K562 (cell line): Measurements from ENCODE around the gene DNAJB11. TPM values are rescaled to one million over a fixed set of nuclear protein-coding genes. Genes with fewer than 3 reads are reported as not detected.
A peak's percentile ranks its signal among the peaks of the same experiment; 100 is the strongest.

Experiments
- ATAC-seq: fragments of 200-7000 bp; cut with Tn5 transposase; 3 replicates; pipeline ENCODE4 v1.9.1; 2020; ENCODE audit warnings: moderate library complexity
- BruUV-seq: library from RNA; stranded (reverse); fragments of 400-500 nt; replicated peaks from 2 replicates; lab custom pipeline; 2021; lab: Mats Ljungman, UMichigan
- CTCF ChIA-PET: fragments of 300-600 bp; formaldehyde crosslinking; extraction: SDS; loops from one replicate; lab custom pipeline; 2021; ENCODE audit warnings: low intra/inter-chr PET ratio; lab: Yijun Ruan, JAX
- POLR2A ChIA-PET: fragments of 300-600, 350-650 bp; sonication (Branson Sonifier 250); formaldehyde crosslinking; extraction: SDS; loops from one replicate; lab custom pipeline; 2021; ENCODE audit warnings: antibody characterized with exemption, inconsistent platforms; lab: Yijun Ruan, JAX
- DNase-seq, 4 experiments: peaks; one replicate each; pipeline versions ENCODE4 v3.0.0 to v3.0.0-alpha.2; 2011 to 2018; ENCODE audit warnings: low spot score in 3 of 4, mixed read lengths in 3 of 4; ENCODE audit errors: extremely low read depth in 1 of 4
- FAIRE-seq: peaks from 2 replicates; lab custom pipeline; 2011; peaks lifted over from hg19 to GRCh38; lab: Jason Lieb, UNC
- H2AFZ ChIP-seq: 2 replicates; pipeline ENCODE4 v1.6.0; 2011; ENCODE audit warnings: low read depth, low read length, control low read depth, inconsistent platforms
- H3K27ac ChIP-seq: fragments of 200-600 bp; 3 replicates; pipeline ENCODE4 v1.8.0; 2011; ENCODE audit warnings: low read depth, mild to moderate bottlenecking, control low read depth, inconsistent platforms, low read length, moderate library complexity, mixed read lengths; ENCODE audit errors: extremely low read depth
- H3K27me3 ChIP-seq, 2 experiments: fragments of 300-600 bp in 1 of 2; 2 replicates in 1 of 2; 3 replicates in 1 of 2; pipeline versions ENCODE4 v1.6.0 to v1.8.0; 2011; ENCODE audit warnings: inconsistent platforms in 2 of 2, low read length in 2 of 2, mild to moderate bottlenecking in 1 of 2, mixed read lengths in 1 of 2, moderate library complexity in 1 of 2; ENCODE audit not compliant: control insufficient read depth in 2 of 2, insufficient read depth in 2 of 2
- H3K36me3 ChIP-seq: fragments of 300-600 bp; 3 replicates; pipeline ENCODE4 v1.8.0; 2011; ENCODE audit warnings: mild to moderate bottlenecking, low read length, inconsistent platforms; ENCODE audit not compliant: control insufficient read depth, insufficient read depth
- H3K4me1 ChIP-seq, 2 experiments: fragments of 200-600 bp in 1 of 2; replicated peaks in 1 of 2; 2 replicates in 1 of 2; 3 replicates in 1 of 2; pipeline versions ENCODE4 v1.5.1 to v1.8.0; 2011; ENCODE audit warnings: inconsistent platforms in 2 of 2, low read length in 2 of 2, mild to moderate bottlenecking in 1 of 2, mixed read lengths in 1 of 2, moderate library complexity in 1 of 2; ENCODE audit not compliant: control insufficient read depth in 2 of 2, insufficient read depth in 2 of 2
- H3K4me2 ChIP-seq: 2 replicates; pipeline ENCODE4 v1.6.1; 2011; ENCODE audit warnings: low read length, control low read depth, inconsistent platforms, mixed read lengths; ENCODE audit not compliant: insufficient read depth
- H3K4me3 ChIP-seq: fragments of 200-600 bp; sonication (generic), shearing (Covaris generic); 2 replicates; pipeline ENCODE4 v1.5.1; 2016; ENCODE audit warnings: control low read depth, inconsistent platforms
- H3K79me2 ChIP-seq: fragments of 200-600 bp; 3 replicates; pipeline ENCODE4 v1.8.0; 2011; ENCODE audit warnings: low read length, inconsistent platforms; ENCODE audit not compliant: control insufficient read depth, insufficient read depth
- H3K9ac ChIP-seq, 2 experiments: 2 replicates each; pipeline versions ENCODE4 v1.6.0 to v1.6.1; 2011; ENCODE audit warnings: low read depth in 2 of 2, low read length in 2 of 2, control low read depth in 1 of 2, inconsistent platforms in 1 of 2, mild to moderate bottlenecking in 1 of 2, mixed read lengths in 1 of 2; ENCODE audit not compliant: insufficient read depth in 1 of 2
- H3K9me1 ChIP-seq: one replicate; pipeline ENCODE4 v1.6.0; 2011; ENCODE audit warnings: inconsistent platforms, mild to moderate bottlenecking, low read length, moderate library complexity; ENCODE audit not compliant: control insufficient read depth, insufficient read depth
- H3K9me3 ChIP-seq: replicated peaks from 2 replicates; pipeline ENCODE4 v1.5.1; 2011; ENCODE audit warnings: low read depth, low read length, inconsistent platforms; ENCODE audit not compliant: control insufficient read depth, insufficient read depth
- H4K20me1 ChIP-seq: replicated peaks from 2 replicates; pipeline ENCODE4 v1.6.1; 2011; ENCODE audit warnings: low read length, inconsistent platforms, mixed read lengths; ENCODE audit not compliant: control insufficient read depth, insufficient read depth
- ASH1L ChIP-seq: fragments of 450-650 bp; IDR thresholded peaks from 2 replicates; pipeline ENCODE4 v1.6.1; 2018; ENCODE audit warnings: borderline replicate concordance, mild to moderate bottlenecking, low read depth; ENCODE audit not compliant: partially characterized antibody
- BCOR ChIP-seq: fragments of 450-650 bp; IDR thresholded peaks from 2 replicates; pipeline ENCODE4 v1.6.1; 2016
- BMI1 ChIP-seq: fragments of 150-350 bp; IDR thresholded peaks from 2 replicates; pipeline ENCODE4 v1.6.1; 2014; ENCODE audit warnings: low read length
- C11orf30 ChIP-seq: fragments of 450-650 bp; IDR thresholded peaks from 2 replicates; pipeline ENCODE4 v1.6.1; 2016; ENCODE audit warnings: low read depth, mild to moderate bottlenecking
- DDX20 ChIP-seq: fragments of 450-650 bp; IDR thresholded peaks from 2 replicates; pipeline ENCODE4 v1.6.1; 2016; ENCODE audit warnings: missing genetic modification characterization, low read depth, mild to moderate bottlenecking, missing compliant biosample characterization, moderate library complexity
- FOXJ2 ChIP-seq: fragments of 200-800 bp; sonication (Bioruptor generic); IDR thresholded peaks from 2 replicates; pipeline ENCODE4 v1.6.1; 2016; ENCODE audit warnings: missing genetic modification characterization, missing compliant biosample characterization
- JUND ChIP-seq, 2 experiments: IDR thresholded peaks; 2 replicates in 1 of 2; 3 replicates in 1 of 2; pipeline ENCODE4 v1.6.1; 2011; ENCODE audit warnings: borderline replicate concordance in 2 of 2, low read depth in 2 of 2, low read length in 2 of 2, improper control_type of control experiment in 1 of 2, missing biosample characterization in 1 of 2, missing genetic modification characterization in 1 of 2, missing genetic modification reagents in 1 of 2
- MAFG ChIP-seq: fragments of 450-650 bp; conservative IDR thresholded peaks from 2 replicates; pipeline ENCODE4 v1.6.1; 2016; ENCODE audit warnings: missing genetic modification characterization, missing compliant biosample characterization
- MAFK ChIP-seq: IDR thresholded peaks from 2 replicates; pipeline ENCODE4 v1.6.1; 2011; ENCODE audit warnings: low read length, improper control_type of control experiment
- MEF2A ChIP-seq: IDR thresholded peaks from 2 replicates; pipeline ENCODE4 v1.6.1; 2011; ENCODE audit warnings: low read depth, mild to moderate bottlenecking, low read length, moderate library complexity; ENCODE audit not compliant: control insufficient read depth
- RBM15 ChIP-seq: fragments of 200-400 bp; formaldehyde crosslinking; IDR thresholded peaks from 2 replicates; pipeline ENCODE4 v1.6.1; 2018; ENCODE audit warnings: mild to moderate bottlenecking, low read length, moderate library complexity; ENCODE audit not compliant: insufficient read depth
- RFX7 ChIP-seq: fragments of 250-450 bp; sonication (Bioruptor Pico); IDR thresholded peaks from 2 replicates; pipeline ENCODE4 v1.5.1; 2021; ENCODE audit warnings: mild to moderate bottlenecking
- SRF ChIP-seq, 2 experiments: fragments of 250-450, 450-650 bp in 1 of 2; sonication (Bioruptor Pico) in 1 of 2; sonication (generic) in 1 of 2; formaldehyde crosslinking; IDR thresholded peaks; 2 replicates each; pipeline versions ENCODE4 v1.5.0 to v1.5.1; 2020 to 2022; ENCODE audit warnings: mild to moderate bottlenecking in 1 of 2, missing genetic modification reagents in 1 of 2
- TGIF2 ChIP-seq: sonication (generic); formaldehyde crosslinking; IDR thresholded peaks from 2 replicates; pipeline ENCODE4 v1.8.1; 2022; ENCODE audit warnings: mild to moderate bottlenecking, missing genetic modification reagents, moderate library complexity
- THRA ChIP-seq: fragments of 450-650 bp; IDR thresholded peaks from 2 replicates; pipeline ENCODE4 v1.6.1; 2017; ENCODE audit warnings: mild to moderate bottlenecking, moderate library complexity
- ZC3H8 ChIP-seq: fragments of 450-650 bp; IDR thresholded peaks from 2 replicates; pipeline ENCODE4 v1.6.1; 2017
- ZEB2 ChIP-seq: fragments of 450-650 bp; IDR thresholded peaks from 2 replicates; pipeline ENCODE4 v1.6.1; 2016
- ZKSCAN1 ChIP-seq: fragments of 150-350 bp; IDR thresholded peaks from 2 replicates; pipeline ENCODE4 v1.6.1; 2016; ENCODE audit warnings: low read depth, low read length
- ZNF217 ChIP-seq: sonication (generic); formaldehyde crosslinking; IDR thresholded peaks from 2 replicates; pipeline ENCODE4 v1.8.0; 2022; ENCODE audit warnings: mild to moderate bottlenecking, missing genetic modification reagents
- ZNF316 ChIP-seq: fragments of 450-650 bp; IDR thresholded peaks from 2 replicates; pipeline ENCODE4 v1.6.1; 2016
- ZNF507 ChIP-seq: conservative IDR thresholded peaks from 2 replicates; pipeline ENCODE4 v1.6.1; 2017; ENCODE audit warnings: missing genetic modification characterization, missing compliant biosample characterization
- ZNF583 ChIP-seq: fragments of 250-450 bp; sonication (Bioruptor Pico); IDR thresholded peaks from 2 replicates; pipeline ENCODE4 v1.4.0; 2020
- ZNF696 ChIP-seq: fragments of 250-450 bp; sonication (Bioruptor Pico); conservative IDR thresholded peaks from 2 replicates; pipeline ENCODE4 v1.4.0; 2020; ENCODE audit warnings: mild to moderate bottlenecking, moderate library complexity
- WGBS: fragments of 100-300 bp; shearing (Covaris generic); methylation state at CpG from one replicate; pipeline ENCODE4 v1.1.6; 2016; ENCODE audit warnings: low coverage, mixed read lengths; ENCODE audit not compliant: insufficient coverage; ENCODE audit errors: missing lambda C conversion rate; 5-methylcytosine and 5-hydroxymethylcytosine counted together
- in situ Hi-C: fragments of 300-500 bp; cut with MboI; formaldehyde crosslinking; loops from 4 replicates; pipeline ENCODE4 v1.15.0; 2018; ENCODE audit warnings: inconsistent platforms, mixed read lengths
- intact Hi-C: fragments of 100-400 bp; cut with micrococcal nuclease; formaldehyde crosslinking; loops from 2 replicates; pipeline ENCODE4 v1.14.2; 2022
- polyA plus RNA-seq, 8 experiments: library from polyadenylated mRNA; depleted of rRNA in 4 of 8; stranded (reverse) in 5 of 8; unstranded in 3 of 8; fragments of >200 nt; fragmentation: Nextera tagmentation in 2 of 8; fragmentation: Illumina TruSeq in 1 of 8; extraction: Ambion mirVana in 2 of 8; extraction: Trizol in 1 of 8; gene quantifications; 2 replicates each; pipeline versions ENCODE4 v1.2.1 to v1.2.3, GENCODE V29; 2011 to 2014; ENCODE audit warnings: inconsistent platforms in 1 of 8, missing spikeins in 1 of 8
- total RNA-seq, 7 experiments: library from RNA; depleted of rRNA in 6 of 7; stranded (reverse); fragments of >200 nt in 6 of 7; fragmentation: Illumina TruSeq in 2 of 7; extraction: Trizol in 2 of 7; gene quantifications; 2 replicates each; pipeline versions ENCODE4 v1.2.1 to v1.2.3, GENCODE V29; 2011 to 2021; ENCODE audit warnings: low replicate concordance in 1 of 7

The DNAJB11 gene
- total and polyA plus RNA-seq, 9 of the 15 experiments (the other 6 are each of a cell fraction or from before 2014, with no cell fraction given): 14.8 to 74.7 (median 63.8) TPM

GRCh38 chr3:186540835-186541226 lies 29.7 kb upstream of the DNAJB11 start (continued):
- TF ChIP-seq ZNF696 (no peak), ZEB2 (peak; percentile 5; the same call in 1 of the 2 replicates), SRF (CRISPR knock-in tag; IDR thresholded peaks at IDR 0.05) (no peak), FOXJ2 (tag) (no peak), BMI1 (no peak), RFX7 (CRISPR knock-in tag) (no peak), ZKSCAN1 (no peak), THRA (no peak), JUND (IDR thresholded peaks at IDR 0.05; ENCODE audit: borderline replicate concordance, low read depth, low read length) (no peak), JUND (tag; IDR thresholded peaks at IDR 0.05; ENCODE audit: borderline replicate concordance, low read depth, low read length) (no peak), DDX20 (tag) (no peak)

GRCh38 chr3:186544281-186544680 lies 26.2 kb upstream of the DNAJB11 start, which contains the start of gene CRYGS:
Gene CRYGS (minus strand): TSS chr3:186544380. CDS start chr3:186544326, 54 bp downstream.
- H3K4me1 ChIP-seq: no peaks in the 10 kb centered on the region
- no peak for ATAC-seq
- no peak for DNase-seq
- H3K27me3 ChIP-seq: no peaks in the 10 kb centered on the region
- 91% methylated on average over 2 of the region's 2 CpGs for WGBS
- peaks cover 34% of the 10 kb centered on the region; the same call in 2 of the 3 replicates for H3K36me3 ChIP-seq
- no peaks in the 10 kb centered on the region for H4K20me1 ChIP-seq
- no peaks in the 10 kb centered on the region for H3K9me3 ChIP-seq
- CTCF ChIA-PET: no interaction called here
- in situ Hi-C loops (loop anchor here (5.0 kb wide), 2 partner anchors 287 to 562 kb away; no protein-coding TSS in a partner anchor), intact Hi-C loops (loop anchor here (10.0 kb wide), 1 partner anchor 71 kb away; the partner anchor contains the start of gene AHSG)
- no peak within 1 kb of the TSS for H3K27ac ChIP-seq
- no peak within 1 kb of the TSS for H3K4me3 ChIP-seq
- H3K9ac ChIP-seq: no peak within 1 kb of the TSS
- POLR2A ChIA-PET: no interaction called here
- BruUV-seq: no TSS peak
- no peaks in the 10 kb centered on the region for H3K9me1 ChIP-seq
- no peaks in the 10 kb centered on the region for H3K79me2 ChIP-seq
- FAIRE-seq: no peak
- H3K4me2 ChIP-seq: no peak within 1 kb of the TSS
- H2AFZ ChIP-seq: no peak within 1 kb of the TSS
- TF ChIP-seq MAFG (tag): peak; percentile 35
- TF ChIP-seq MEF2A: 0 out of 2 replicates have a peak, but pooled peaks have one; percentile 1
- no peak for TF ChIP-seq BCOR
- TF ChIP-seq ZC3H8: no peak
- TF ChIP-seq ZNF217 (CRISPR knock-in tag): no peak
- no peak for TF ChIP-seq TGIF2 (CRISPR knock-in tag)
- TF ChIP-seq ZNF507 (tag): no peak
- TF ChIP-seq C11orf30: peak; percentile 36; the same call in 1 of the 2 replicates
- TF ChIP-seq ZNF316: peak; percentile 49; the same call in 1 of the 2 replicates
- no peak for TF ChIP-seq ASH1L
- 0 out of 2 replicates have a peak, but pooled peaks have one; percentile 2 for TF ChIP-seq MAFK
- TF ChIP-seq RBM15: no peak
- TF ChIP-seq ZNF583 (CRISPR knock-in tag): no peak
